Hepatocyte (in vitro differentiated cells): ENCODE results near the gene BICD1. TPM values are rescaled to one million over a fixed set of nuclear protein-coding genes. Genes with fewer than 3 reads are reported as not detected.

Source experiments
- DNase-seq: peaks from one replicate; pipeline ENCODE4 v3.0.0-alpha.2; 2016; ENCODE audit warnings: low spot score
- H2AFZ ChIP-seq: fragments of 200-600 bp; sonication (generic); 2 replicates; pipeline ENCODE4 v1.6.0; 2016; ENCODE audit warnings: antibody characterized with exemption, mild to moderate bottlenecking
- H3K27ac ChIP-seq: fragments of 200-600 bp; sonication (generic); 2 replicates; pipeline ENCODE4 v1.5.1; 2016; ENCODE audit warnings: mild to moderate bottlenecking
- H3K27me3 ChIP-seq: fragments of 200-600 bp; sonication (generic); 2 replicates; pipeline ENCODE4 v1.6.1; 2016
- H3K36me3 ChIP-seq: fragments of 200-600 bp; sonication (generic); replicated peaks from 2 replicates; pipeline ENCODE4 v1.5.1; 2016; ENCODE audit warnings: low read depth; ENCODE audit not compliant: insufficient read depth
- H3K4me1 ChIP-seq: fragments of 200-600 bp; sonication (generic); 2 replicates; pipeline ENCODE4 v1.5.1; 2016; ENCODE audit warnings: mild to moderate bottlenecking, moderate library complexity; ENCODE audit not compliant: insufficient read depth
- H3K4me2 ChIP-seq: fragments of 200-600 bp; sonication (generic); 2 replicates; pipeline ENCODE4 v1.6.0; 2016
- H3K4me3 ChIP-seq: fragments of 200-600 bp; sonication (generic); 2 replicates; pipeline ENCODE4 v1.5.1; 2016; ENCODE audit warnings: mild to moderate bottlenecking
- H3K79me2 ChIP-seq: fragments of 200-600 bp; sonication (generic); 2 replicates; pipeline ENCODE4 v1.6.0; 2017; ENCODE audit warnings: mild to moderate bottlenecking
- H3K9me2 ChIP-seq: fragments of 200-600 bp; sonication (generic); replicated peaks from 2 replicates; pipeline ENCODE4 v1.6.0; 2017; ENCODE audit warnings: mild to moderate bottlenecking; ENCODE audit not compliant: insufficient read depth
- H3K9me3 ChIP-seq: fragments of 200-600 bp; sonication (generic); 2 replicates; pipeline ENCODE4 v1.5.1; 2016; ENCODE audit warnings: low read depth, mild to moderate bottlenecking
- H4K20me1 ChIP-seq: fragments of 200-600 bp; sonication (generic); 2 replicates; pipeline ENCODE4 v1.6.0; 2016; ENCODE audit warnings: mild to moderate bottlenecking; ENCODE audit not compliant: insufficient read depth, poor library complexity, severe bottlenecking
- CTCF ChIP-seq: fragments of 200-600 bp; sonication (generic); IDR thresholded peaks from 2 replicates; pipeline ENCODE4 v1.5.1; 2016; ENCODE audit warnings: antibody characterized with exemption, mild to moderate bottlenecking; ENCODE audit not compliant: poor library complexity
- EZH2 ChIP-seq: fragments of 200-600 bp; sonication (generic); IDR thresholded peaks from 2 replicates; pipeline ENCODE4 v1.6.1; 2016; ENCODE audit warnings: antibody characterized with exemption, mild to moderate bottlenecking, borderline replicate concordance
- EZH2phosphoT487 ChIP-seq: fragments of 200-600 bp; sonication (generic); IDR thresholded peaks from one replicate; pipeline ENCODE4 v1.6.1; 2018; ENCODE audit warnings: antibody characterized with exemption, mild to moderate bottlenecking, low read depth, moderate library complexity; ENCODE audit not compliant: unreplicated experiment, severe bottlenecking
- WGBS: methylation state at CpG from one replicate; pipeline ENCODE4 v1.1.6; 2016; ENCODE audit warnings: low lambda C conversion rate; ENCODE audit errors: missing lambda C conversion rate; 5-methylcytosine and 5-hydroxymethylcytosine counted together
- polyA plus RNA-seq: library from polyadenylated mRNA; unstranded; fragments of >200 nt; fragmentation: Nextera tagmentation; extraction: Ambion mirVana; gene quantifications from 2 replicates; pipeline ENCODE4 v1.2.1, GENCODE V29; 2016
- total RNA-seq: library from RNA; depleted of rRNA; stranded (reverse); fragments of >200 nt; gene quantifications from 2 replicates; pipeline ENCODE4 v1.2.3, GENCODE V29; 2014

The BICD1 gene
- total and polyA plus RNA-seq, 2 experiments from 2014 or later = 19.7 to 23.6 TPM

- H3K4me3 ChIP-seq = no peak overlapping the region
- DNase-seq = no peak
- WGBS = 80% methylated on average over 3 of the region's 3 CpGs
- H3K9me3 ChIP-seq = peaks cover 4% of the 10 kb centered on the region
- no peaks in the 10 kb centered on the region for H3K9me2 ChIP-seq
- no peak overlapping the region for H3K27ac ChIP-seq
- H3K4me2 ChIP-seq = no peak overlapping the region
- H3K36me3 ChIP-seq = no peaks in the 10 kb centered on the region
- no peaks in the 10 kb centered on the region for H4K20me1 ChIP-seq
- peaks cover 5% of the 10 kb centered on the region for H3K79me2 ChIP-seq
- H2AFZ ChIP-seq = no peak overlapping the region
- no peak for TF ChIP-seq EZH2phosphoT487
- no peak for TF ChIP-seq EZH2
- no peak for TF ChIP-seq CTCF
- peaks cover 11% of the 10 kb centered on the region for H3K4me1 ChIP-seq
- H3K27me3 ChIP-seq = no peaks in the 10 kb centered on the region
These were observed 146.6 kb downstream of the BICD1 start for GRCh38 chr12:32253154-32253790.

DNA sequence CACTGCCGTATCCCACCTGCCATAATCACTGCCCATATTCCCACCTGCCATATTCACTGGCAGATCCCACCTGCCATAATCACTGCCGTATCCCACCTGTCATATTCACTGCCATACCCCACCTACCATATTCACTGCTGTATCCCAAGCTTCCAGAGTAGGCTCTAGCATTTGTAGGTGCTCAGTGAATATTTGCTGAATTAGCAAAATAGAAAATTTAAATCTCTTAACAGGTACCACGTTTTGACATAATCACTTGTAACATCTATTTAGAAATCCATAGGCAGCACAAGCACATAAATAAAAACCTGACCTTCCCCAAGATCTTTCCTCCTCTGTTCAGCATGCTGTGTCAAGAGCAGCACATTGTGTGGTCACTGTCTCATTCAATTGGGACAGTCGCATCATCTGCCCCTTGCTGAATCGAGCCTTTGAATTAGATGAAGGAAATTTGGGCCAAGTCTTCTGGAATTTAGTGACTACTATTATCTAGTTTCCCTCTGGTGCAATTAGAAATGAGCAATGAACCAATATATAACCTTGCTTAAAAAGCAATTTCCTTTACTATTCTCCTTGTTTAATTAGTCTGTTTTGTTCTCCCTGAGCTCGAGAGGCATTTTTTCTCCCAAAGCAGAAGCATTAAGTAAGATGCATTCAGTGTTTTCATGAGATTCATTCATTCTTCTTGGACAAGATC is 147.8 kb downstream of the BICD1 start:
- H3K27me3 ChIP-seq = no peaks in the 10 kb centered on the region
- H3K9me3 ChIP-seq = peaks cover 4% of the 10 kb centered on the region
- no peak overlapping the region for H3K4me3 ChIP-seq
- no peaks in the 10 kb centered on the region for H3K9me2 ChIP-seq
- H4K20me1 ChIP-seq = no peaks in the 10 kb centered on the region
- H3K4me2 ChIP-seq = no peak overlapping the region
- 98% methylated on average over 6 of the region's 6 CpGs for WGBS
- no peak overlapping the region for H3K27ac ChIP-seq
- TF ChIP-seq EZH2phosphoT487 = no peak
- TF ChIP-seq CTCF = no peak
- TF ChIP-seq EZH2 = no peak
- no peaks in the 10 kb centered on the region for H3K36me3 ChIP-seq
- H2AFZ ChIP-seq = no peak overlapping the region
- DNase-seq = no peak
- peaks cover 8% of the 10 kb centered on the region for H3K4me1 ChIP-seq
- peaks cover 5% of the 10 kb centered on the region for H3K79me2 ChIP-seq

DNA sequence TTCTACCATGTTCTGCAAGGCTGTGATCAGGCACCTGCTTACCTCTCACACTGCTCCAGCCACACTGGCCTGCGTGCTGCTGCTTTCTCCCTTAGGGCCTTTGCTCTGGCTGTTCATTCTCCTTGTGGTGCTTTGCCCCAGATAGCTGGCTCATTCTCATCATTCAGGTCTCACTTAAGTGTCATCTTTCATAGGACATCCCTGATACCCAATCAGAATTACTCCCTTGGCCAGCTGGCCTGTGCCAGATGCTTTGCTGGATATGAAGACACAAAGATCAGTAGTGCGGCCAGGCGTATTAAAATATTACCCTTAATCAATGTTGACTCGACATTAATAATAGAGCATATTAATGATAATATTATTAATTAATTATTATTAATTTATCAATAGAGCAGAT is 148.9 kb downstream of the BICD1 start:
- Histone ChIP-seq H3K27me3 (no peaks in the 10 kb centered on the region), H4K20me1 (no peaks in the 10 kb centered on the region), H3K9me3 (peaks cover 4% of the 10 kb centered on the region), H3K4me1 (no peaks in the 10 kb centered on the region), H3K4me2 (no peak overlapping the region), H3K9me2 (no peaks in the 10 kb centered on the region), H3K36me3 (no peaks in the 10 kb centered on the region), H3K27ac (no peak overlapping the region), H3K79me2 (peaks cover 5% of the 10 kb centered on the region), H3K4me3 (no peak overlapping the region), H2AFZ (no peak overlapping the region)
- no peak for DNase-seq
- 92% methylated on average over 4 of the region's 4 CpGs for WGBS
- TF ChIP-seq CTCF (no peak), EZH2phosphoT487 (no peak), EZH2 (no peak)
